H9 (cell line): ENCODE results near the gene FAU. TPM values are rescaled to one million over a fixed set of nuclear protein-coding genes. Genes with fewer than 3 reads are reported as not detected.
"Not testable (repeated sequence)": the region's sequence is repeated elsewhere in the genome, so short reads cannot be mapped to it uniquely, and the experiment has no call there.

Experiments used
- DNase-seq: peaks from one replicate; pipeline ENCODE4 v3.0.0-alpha.2; 2017
- H2AFZ ChIP-seq: one replicate; pipeline ENCODE4 v1.6.1; 2013; ENCODE audit warnings: mild to moderate bottlenecking, low read length, control low read depth, moderate library complexity
- H2AK5ac ChIP-seq: 2 replicates; pipeline ENCODE4 v1.6.1; 2013; ENCODE audit warnings: low read length, control low read depth, mixed read lengths; ENCODE audit not compliant: insufficient read length
- H2BK120ac ChIP-seq: one replicate; pipeline ENCODE4 v1.6.1; 2013; ENCODE audit warnings: low read depth, mild to moderate bottlenecking, low read length, control low read depth, inconsistent platforms; ENCODE audit not compliant: poor library complexity, severe bottlenecking
- H2BK12ac ChIP-seq: 2 replicates; pipeline ENCODE4 v1.6.1; 2013; ENCODE audit warnings: low read length, control low read depth, mixed read lengths, low read depth; ENCODE audit not compliant: insufficient read length
- H2BK15ac ChIP-seq: 2 replicates; pipeline ENCODE4 v1.6.1; 2013; ENCODE audit warnings: low read depth, low read length, control low read depth
- H2BK20ac ChIP-seq: one replicate; pipeline ENCODE4 v1.6.1; 2013; ENCODE audit warnings: low read depth, mild to moderate bottlenecking, low read length, control low read depth, inconsistent platforms; ENCODE audit not compliant: poor library complexity, severe bottlenecking
- H2BK5ac ChIP-seq: 2 replicates; pipeline ENCODE4 v1.6.1; 2013; ENCODE audit warnings: low read length, control low read depth, mixed read lengths; ENCODE audit not compliant: insufficient read length
- H3K14ac ChIP-seq: 2 replicates; pipeline ENCODE4 v1.6.1; 2013; ENCODE audit warnings: low read length, control low read depth; ENCODE audit not compliant: insufficient read depth
- H3K18ac ChIP-seq: 2 replicates; pipeline ENCODE4 v1.6.1; 2013; ENCODE audit warnings: low read depth, mild to moderate bottlenecking, mixed read lengths, low read length, control low read depth; ENCODE audit not compliant: insufficient read length
- H3K23ac ChIP-seq: 2 replicates; pipeline ENCODE4 v1.6.1; 2013; ENCODE audit warnings: low read length, control low read depth, mixed read lengths, low read depth; ENCODE audit not compliant: insufficient read length
- H3K23me2 ChIP-seq: 2 replicates; pipeline ENCODE4 v1.6.1; 2013; ENCODE audit warnings: low read depth, mild to moderate bottlenecking, mixed read lengths, low read length, control low read depth; ENCODE audit not compliant: insufficient read length, poor library complexity, severe bottlenecking
- H3K27ac ChIP-seq: 2 replicates; pipeline ENCODE4 v1.5.1; 2013; ENCODE audit warnings: low read length, control low read depth, mixed read lengths, low read depth; ENCODE audit not compliant: insufficient read length
- H3K27me3 ChIP-seq: 2 replicates; pipeline ENCODE4 v1.6.1; 2013; ENCODE audit warnings: low read length, control low read depth, inconsistent platforms; ENCODE audit not compliant: insufficient read depth
- H3K4ac ChIP-seq: 2 replicates; pipeline ENCODE4 v1.6.1; 2013; ENCODE audit warnings: low read depth, mild to moderate bottlenecking, control low read depth, inconsistent platforms, low read length, moderate library complexity
- H3K4me1 ChIP-seq: 2 replicates; pipeline ENCODE4 v1.6.1; 2013; ENCODE audit warnings: low read length, control low read depth, inconsistent platforms; ENCODE audit not compliant: insufficient read depth
- H3K4me2 ChIP-seq: 2 replicates; pipeline ENCODE4 v1.6.1; 2013; ENCODE audit warnings: low read length, control low read depth, mixed read lengths; ENCODE audit not compliant: insufficient read length, insufficient read depth
- H3K56ac ChIP-seq: 2 replicates; pipeline ENCODE4 v1.6.1; 2013; ENCODE audit warnings: low read depth, mild to moderate bottlenecking, mixed read lengths, low read length, control low read depth; ENCODE audit not compliant: insufficient read length
- H3K79me1 ChIP-seq: 2 replicates; pipeline ENCODE4 v1.6.1; 2013; ENCODE audit warnings: low read depth, mild to moderate bottlenecking, moderate library complexity, low read length, control low read depth, inconsistent platforms; ENCODE audit not compliant: insufficient read depth, poor library complexity, severe bottlenecking
- H3K79me2 ChIP-seq: 2 replicates; pipeline ENCODE4 v1.6.1; 2013; ENCODE audit warnings: low read length, control low read depth, inconsistent platforms; ENCODE audit not compliant: insufficient read depth
- H3K9ac ChIP-seq: 2 replicates; pipeline ENCODE4 v1.6.1; 2013; ENCODE audit warnings: low read length, control low read depth, mixed read lengths; ENCODE audit not compliant: insufficient read length; ENCODE audit errors: extremely low read depth
- H3K9me3 ChIP-seq: one replicate; pipeline ENCODE4 v1.6.1; 2013; ENCODE audit warnings: low read depth, low read length, inconsistent platforms; ENCODE audit not compliant: control insufficient read depth
- H3T11ph ChIP-seq: one replicate; pipeline ENCODE4 v1.6.1; 2013; ENCODE audit warnings: mild to moderate bottlenecking, low read length, control low read depth, inconsistent platforms
- H4K20me1 ChIP-seq: one replicate; pipeline ENCODE4 v1.6.1; 2013; ENCODE audit not compliant: control insufficient read depth, insufficient read length, insufficient read depth
- H4K5ac ChIP-seq: 2 replicates; pipeline ENCODE4 v1.6.1; 2013; ENCODE audit warnings: low read depth, mild to moderate bottlenecking, mixed read lengths, low read length, control low read depth; ENCODE audit not compliant: insufficient read length
- H4K8ac ChIP-seq: replicated peaks from 2 replicates; pipeline ENCODE4 v1.6.1; 2013; ENCODE audit warnings: low read length, control low read depth, mixed read lengths, low read depth; ENCODE audit not compliant: insufficient read length
- H4K91ac ChIP-seq: 2 replicates; pipeline ENCODE4 v1.6.1; 2013; ENCODE audit warnings: low read depth, mild to moderate bottlenecking, moderate library complexity, mixed read lengths, low read length, control low read depth; ENCODE audit not compliant: insufficient read length
- H3K27ac Mint-ChIP-seq, 3 experiments: 2 replicates in 2 of 3; 3 replicates in 1 of 3; pipeline ENCODE4 v1.8.0; 2020 to 2021; ENCODE audit warnings: mixed read lengths in 3 of 3, mild to moderate bottlenecking in 1 of 3, moderate library complexity in 1 of 3
- H3K27me3 Mint-ChIP-seq: 2 replicates; pipeline ENCODE4 v1.8.0; 2021; ENCODE audit warnings: low read depth, mild to moderate bottlenecking, moderate library complexity, mixed read lengths
- H3K36me3 Mint-ChIP-seq, 3 experiments: 2 replicates in 2 of 3; 3 replicates in 1 of 3; pipeline ENCODE4 v1.8.0; 2020 to 2021; ENCODE audit warnings: low read depth in 3 of 3, mixed read lengths in 3 of 3; ENCODE audit not compliant: insufficient read depth in 1 of 3
- H3K4me1 Mint-ChIP-seq, 2 experiments: 2 replicates each; pipeline ENCODE4 v1.8.0; 2020; ENCODE audit warnings: mixed read lengths in 2 of 2
- H3K4me3 Mint-ChIP-seq, 2 experiments: 2 replicates in 1 of 2; 3 replicates in 1 of 2; pipeline ENCODE4 v1.8.0; 2020 to 2021; ENCODE audit warnings: mild to moderate bottlenecking in 2 of 2, mixed read lengths in 2 of 2, moderate library complexity in 1 of 2
- H3K9me3 Mint-ChIP-seq, 2 experiments: 2 replicates in 1 of 2; 3 replicates in 1 of 2; pipeline ENCODE4 v1.8.0; 2020; ENCODE audit warnings: mild to moderate bottlenecking in 2 of 2, mixed read lengths in 2 of 2, moderate library complexity in 1 of 2
- CTCF ChIP-seq: fragments of 200-600 bp; sonication (generic); conservative IDR thresholded peaks from 3 replicates; pipeline ENCODE4 v1.8.0; 2021; ENCODE audit warnings: antibody characterized with exemption, mild to moderate bottlenecking
- WGBS: extraction: QIAGEN DNeasy Blood & Tissue Kit; methylation state at CpG from one replicate; pipeline ENCODE4 v1.1.7; 2013; ENCODE audit warnings: missing lambda C conversion rate, low lambda C conversion rate, mixed read lengths; ENCODE audit not compliant: insufficient read length; ENCODE audit errors: extremely low coverage; 5-methylcytosine and 5-hydroxymethylcytosine counted together
- total RNA-seq: library from RNA; stranded (reverse); gene quantifications from 2 replicates; pipeline ENCODE4 v1.2.1, GENCODE V29; 2021

Gene FAU
- total RNA-seq, 1 experiment from 2014 or later: 898 TPM

- H3T11ph ChIP-seq: no peak overlapping the region
- DNase-seq: no peak
- Mint-ChIP-seq H3K9me3 (no peaks in the 10 kb centered on the region), H3K4me1 (peaks cover 6 to 21% of the 10 kb centered on the region in 2 experiments), H3K27ac (peak overlapping the region in 1 of 3 experiments; percentile 62; a peak in 2 of 7 replicates), H3K36me3 (peaks cover 30 to 67% (median 59%) of the 10 kb centered on the region in 3 experiments), H3K27me3 (peaks cover 1% of the 10 kb centered on the region; the same call in 1 of the 2 replicates), H3K4me3 (peak overlapping the region in 1 of 2 experiments; percentile 100; a peak in 1 of 5 replicates)
- H3K9me3 ChIP-seq: no peaks in the 10 kb centered on the region
- no peak overlapping the region for H3K27ac ChIP-seq
- TF ChIP-seq CTCF: no peak
- H3K14ac ChIP-seq: no peak overlapping the region
- H3K56ac ChIP-seq: no peak overlapping the region
- no peak overlapping the region for H3K18ac ChIP-seq
- no peaks in the 10 kb centered on the region for H3K4me1 ChIP-seq
- H3K23ac ChIP-seq: no peak overlapping the region
- no peak overlapping the region for H2AK5ac ChIP-seq
- H4K20me1 ChIP-seq: no peaks in the 10 kb centered on the region
- no peak overlapping the region for H2BK5ac ChIP-seq
- no peak overlapping the region for H2BK20ac ChIP-seq
- no peak overlapping the region for H3K9ac ChIP-seq
- H2AFZ ChIP-seq: no peak overlapping the region
- peaks cover 12% of the 10 kb centered on the region for H3K23me2 ChIP-seq
- no peak overlapping the region for H4K8ac ChIP-seq
- H3K4me2 ChIP-seq: no peak overlapping the region
- peaks cover 9% of the 10 kb centered on the region; the same call in 1 of the 2 replicates for H3K79me2 ChIP-seq
- no peaks in the 10 kb centered on the region for H3K27me3 ChIP-seq
- no peak overlapping the region for H3K4ac ChIP-seq
- peaks cover 3% of the 10 kb centered on the region for H3K79me1 ChIP-seq
- H4K91ac ChIP-seq: no peak overlapping the region
- no peak overlapping the region for H2BK12ac ChIP-seq
- no peak overlapping the region for H2BK15ac ChIP-seq
- H2BK120ac ChIP-seq: no peak overlapping the region
- H4K5ac ChIP-seq: no peak overlapping the region
Measured at GRCh38 chr11:65119670-65119995, 2.3 kb downstream of the FAU start.

DNA sequence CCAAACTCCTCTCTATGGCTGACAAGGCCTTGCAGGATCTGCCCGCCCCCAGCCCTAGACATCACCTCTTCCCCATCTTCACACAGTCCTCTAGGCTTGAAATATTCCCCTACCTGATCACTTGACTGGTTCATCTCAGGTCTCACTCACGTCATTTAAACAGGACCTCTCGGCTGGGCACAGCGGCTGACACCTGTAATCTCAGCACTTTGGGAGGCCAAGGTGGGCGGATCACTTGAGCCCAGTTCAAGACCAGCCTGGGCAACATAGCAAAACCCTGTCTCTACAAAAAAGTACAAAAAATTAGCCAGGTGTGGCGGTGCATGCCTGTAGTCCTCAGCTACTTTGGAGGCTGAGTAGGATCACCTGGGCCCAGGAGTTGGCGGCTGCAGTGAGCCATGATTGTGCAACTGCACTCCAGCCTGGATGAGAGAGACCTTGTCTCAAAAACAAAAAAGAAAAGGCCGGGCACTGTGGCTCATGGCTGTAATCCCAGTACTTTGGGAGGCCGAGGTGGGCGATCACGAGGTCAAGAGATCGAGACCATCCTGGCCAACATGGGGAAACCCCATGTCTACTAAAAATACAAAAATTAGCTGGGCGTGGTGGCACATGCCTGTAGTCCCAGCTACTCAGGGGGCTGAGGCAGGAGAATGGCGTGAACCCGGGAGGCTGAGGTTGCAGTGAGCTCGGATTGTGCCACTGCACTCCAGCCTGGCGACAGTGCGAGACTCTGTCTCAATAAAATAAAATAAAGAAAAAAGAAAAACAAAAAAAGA, 2.9 kb downstream of the FAU start:
- H3K27ac Mint-ChIP-seq: peak overlapping the region; percentile 42 to 82 (median 69); a peak in 5 of 7 replicates

More for the DNA sequence above, 2.9 kb downstream of the FAU start:
- H4K20me1 ChIP-seq, H3K27ac ChIP-seq, H2BK5ac ChIP-seq, H4K5ac ChIP-seq, H2BK12ac ChIP-seq, H3K79me2 ChIP-seq, H2BK20ac ChIP-seq, H3K4me1 ChIP-seq, DNase-seq, H3K9me3 Mint-ChIP-seq, H3K23ac ChIP-seq, H3K27me3 Mint-ChIP-seq, H3K27me3 ChIP-seq, H3K9ac ChIP-seq, H3K14ac ChIP-seq, H3K9me3 ChIP-seq, H3T11ph ChIP-seq, H2BK15ac ChIP-seq, H2BK120ac ChIP-seq, H3K79me1 ChIP-seq, H2AFZ ChIP-seq, H3K18ac ChIP-seq, H4K8ac ChIP-seq, H3K4ac ChIP-seq, H4K91ac ChIP-seq, H2AK5ac ChIP-seq, H3K4me2 ChIP-seq, H3K56ac ChIP-seq: not testable (repeated sequence)
- Mint-ChIP-seq H3K4me3 (peak overlapping the region in 1 of 2 experiments; percentile 100; a peak in 4 of 5 replicates), H3K36me3 (peaks cover 30 to 66% (median 58%) of the 10 kb centered on the region in 3 experiments), H3K4me1 (peaks cover 6 to 21% of the 10 kb centered on the region in 2 experiments)
- H3K23me2 ChIP-seq: peaks cover 12% of the 10 kb centered on the region
- no CpG with 5 or more reads among the region's 18 CpGs for WGBS
